Liver (tissue), 9 donors: ENCODE measurements around the gene TLCD3A. TPM values are rescaled to one million over a fixed set of nuclear protein-coding genes. Genes with fewer than 3 reads are reported as not detected.
A peak's percentile ranks its signal among the peaks of the same experiment; 100 is the strongest.

ENCODE experiments used
- DNase-seq: peaks from one replicate; pipeline ENCODE4 v3.0.0-alpha.2; 2017; ENCODE audit warnings: low spot score
- H3K27ac ChIP-seq, 2 donors: one replicate each; pipeline ENCODE4 v1.7.0; 2013; ENCODE audit warnings: inconsistent platforms in 2 of 2, low read length in 2 of 2, control low read depth in 1 of 2, low read depth in 1 of 2, mild to moderate bottlenecking in 1 of 2
- H3K27me3 ChIP-seq, 4 donors: one replicate each; pipeline versions ENCODE4 v1.6.1 to v1.7.0; 2013; ENCODE audit warnings: low read length in 3 of 4, inconsistent platforms in 1 of 4, mild to moderate bottlenecking in 1 of 4, moderate library complexity in 1 of 4; ENCODE audit not compliant: control insufficient read depth in 4 of 4, insufficient read depth in 4 of 4
- H3K36me3 ChIP-seq, 4 donors: one replicate each; pipeline versions ENCODE4 v1.6.1 to v1.7.0; 2013; ENCODE audit warnings: low read length in 3 of 4, mild to moderate bottlenecking in 3 of 4, low read depth in 1 of 4, moderate library complexity in 1 of 4; ENCODE audit not compliant: control insufficient read depth in 4 of 4, insufficient read depth in 3 of 4
- H3K4me1 ChIP-seq, 4 donors: one replicate each; pipeline versions ENCODE4 v1.6.1 to v1.7.0; 2013; ENCODE audit warnings: low read length in 3 of 4, mild to moderate bottlenecking in 3 of 4, moderate library complexity in 1 of 4; ENCODE audit not compliant: control insufficient read depth in 4 of 4, insufficient read depth in 4 of 4
- H3K4me3 ChIP-seq, 3 donors: one replicate each; pipeline versions ENCODE4 v1.6.1 to v1.7.0; 2013; ENCODE audit warnings: low read length in 3 of 3, control low read depth in 1 of 3, low read depth in 1 of 3, mild to moderate bottlenecking in 1 of 3
- H3K9ac ChIP-seq, 2 donors: one replicate each; pipeline ENCODE4 v1.7.0; 2013; ENCODE audit warnings: low read length in 2 of 2, mild to moderate bottlenecking in 2 of 2, moderate library complexity in 2 of 2, control low read depth in 1 of 2, low read depth in 1 of 2
- H3K9me3 ChIP-seq, 4 donors: one replicate each; pipeline versions ENCODE4 v1.6.1 to v1.7.0; 2013; ENCODE audit warnings: low read length in 3 of 4; ENCODE audit not compliant: control insufficient read depth in 4 of 4
- EGR1 ChIP-seq, 2 donors: IDR thresholded peaks; 2 replicates each; pipeline ENCODE4 v1.6.1; 2016 to 2018; ENCODE audit warnings: antibody characterized with exemption in 2 of 2, low read depth in 2 of 2
- FOXA1 ChIP-seq: IDR thresholded peaks from 2 replicates; pipeline ENCODE4 v1.6.1; 2016; ENCODE audit warnings: antibody characterized with exemption
- FOXA2 ChIP-seq: IDR thresholded peaks from 2 replicates; pipeline ENCODE4 v1.6.1; 2016; ENCODE audit warnings: antibody characterized with exemption
- GABPA ChIP-seq, 2 donors: IDR thresholded peaks in 1 of 2; conservative IDR thresholded peaks in 1 of 2; 2 replicates each; pipeline ENCODE4 v1.6.1; 2016; ENCODE audit warnings: antibody characterized with exemption in 2 of 2, mild to moderate bottlenecking in 1 of 2, moderate library complexity in 1 of 2
- HNF4A ChIP-seq, 2 donors: conservative IDR thresholded peaks; 2 replicates each; pipeline ENCODE4 v1.6.1; 2016; ENCODE audit warnings: antibody characterized with exemption in 2 of 2, mild to moderate bottlenecking in 2 of 2
- HNF4G ChIP-seq: IDR thresholded peaks from 2 replicates; pipeline ENCODE4 v1.6.1; 2016; ENCODE audit warnings: antibody characterized with exemption
- JUND ChIP-seq, 2 donors: IDR thresholded peaks; 2 replicates each; pipeline ENCODE4 v1.6.1; 2016; ENCODE audit warnings: antibody characterized with exemption in 2 of 2
- NR2F2 ChIP-seq: IDR thresholded peaks from 2 replicates; pipeline ENCODE4 v1.6.1; 2016; ENCODE audit warnings: antibody characterized with exemption
- RAD21 ChIP-seq, 2 donors: IDR thresholded peaks; 2 replicates each; pipeline ENCODE4 v1.6.1; 2016; ENCODE audit warnings: antibody characterized with exemption in 2 of 2, mild to moderate bottlenecking in 2 of 2
- RXRA ChIP-seq, 2 donors: IDR thresholded peaks; 2 replicates each; pipeline ENCODE4 v1.6.1; 2017 to 2018; ENCODE audit warnings: antibody characterized with exemption in 2 of 2, mild to moderate bottlenecking in 1 of 2
- SP1 ChIP-seq: IDR thresholded peaks from 2 replicates; pipeline ENCODE4 v1.6.1; 2018; ENCODE audit warnings: antibody characterized with exemption, mild to moderate bottlenecking
- TAF1 ChIP-seq: conservative IDR thresholded peaks from 2 replicates; pipeline ENCODE4 v1.6.1; 2016; ENCODE audit warnings: antibody characterized with exemption, mild to moderate bottlenecking
- YY1 ChIP-seq: IDR thresholded peaks from 2 replicates; pipeline ENCODE4 v1.6.1; 2016; ENCODE audit warnings: antibody characterized with exemption, mild to moderate bottlenecking
- WGBS: extraction: QIAGEN DNeasy Blood & Tissue Kit; methylation state at CpG from one replicate; pipeline ENCODE4 v1.1.7; 2013; 5-methylcytosine and 5-hydroxymethylcytosine counted together
- polyA plus RNA-seq, 2 donors: library from polyadenylated mRNA; stranded (reverse) in 1 of 2; unstranded in 1 of 2; fragments of 200-250 nt in 1 of 2; fragments of >200 nt in 1 of 2; fragmentation: Nextera tagmentation in 1 of 2; extraction: Ambion mirVana in 1 of 2; gene quantifications; one replicate each; pipeline versions ENCODE4 v1.2.1 to v1.2.3, GENCODE V29; 2013 to 2015
- total RNA-seq, 2 donors: library from RNA; depleted of rRNA; stranded (reverse); fragments of >200 nt; gene quantifications; one replicate each; pipeline ENCODE4 v1.2.3, GENCODE V29; 2014
- TF ChIP-seq, protein P1 (sequence below): IDR thresholded peaks from 2 replicates; pipeline ENCODE4 v1.6.1; 2016; ENCODE audit warnings: antibody characterized with exemption
- TF ChIP-seq, protein P2 (sequence below): IDR thresholded peaks from 2 replicates; pipeline ENCODE4 v1.6.1; 2016; ENCODE audit warnings: antibody characterized with exemption
- TF ChIP-seq, protein P3 (sequence below): IDR thresholded peaks from 2 replicates; pipeline ENCODE4 v1.6.1; 2016; ENCODE audit warnings: antibody characterized with exemption
- TF ChIP-seq, protein P4 (sequence below): IDR thresholded peaks from 2 replicates; pipeline ENCODE4 v1.6.1; 2016; ENCODE audit warnings: antibody characterized with exemption, mild to moderate bottlenecking
- TF ChIP-seq, protein P5 (sequence below): fragments of 150-350 bp; IDR thresholded peaks from 2 replicates; pipeline ENCODE4 v1.5.1; 2017; ENCODE audit warnings: improper control_type of control experiment, low read depth, low read length; ENCODE audit not compliant: missing input control
- donor health status: healthy.
- donor health status: healthy.
- donor health status: healthy.
- donor health status: healthy.
- donor health status: healthy.

The TLCD3A gene
- total and polyA plus RNA-seq, 4 donors: 0.57 to 2.3 (median 1.5) TPM

DNA sequence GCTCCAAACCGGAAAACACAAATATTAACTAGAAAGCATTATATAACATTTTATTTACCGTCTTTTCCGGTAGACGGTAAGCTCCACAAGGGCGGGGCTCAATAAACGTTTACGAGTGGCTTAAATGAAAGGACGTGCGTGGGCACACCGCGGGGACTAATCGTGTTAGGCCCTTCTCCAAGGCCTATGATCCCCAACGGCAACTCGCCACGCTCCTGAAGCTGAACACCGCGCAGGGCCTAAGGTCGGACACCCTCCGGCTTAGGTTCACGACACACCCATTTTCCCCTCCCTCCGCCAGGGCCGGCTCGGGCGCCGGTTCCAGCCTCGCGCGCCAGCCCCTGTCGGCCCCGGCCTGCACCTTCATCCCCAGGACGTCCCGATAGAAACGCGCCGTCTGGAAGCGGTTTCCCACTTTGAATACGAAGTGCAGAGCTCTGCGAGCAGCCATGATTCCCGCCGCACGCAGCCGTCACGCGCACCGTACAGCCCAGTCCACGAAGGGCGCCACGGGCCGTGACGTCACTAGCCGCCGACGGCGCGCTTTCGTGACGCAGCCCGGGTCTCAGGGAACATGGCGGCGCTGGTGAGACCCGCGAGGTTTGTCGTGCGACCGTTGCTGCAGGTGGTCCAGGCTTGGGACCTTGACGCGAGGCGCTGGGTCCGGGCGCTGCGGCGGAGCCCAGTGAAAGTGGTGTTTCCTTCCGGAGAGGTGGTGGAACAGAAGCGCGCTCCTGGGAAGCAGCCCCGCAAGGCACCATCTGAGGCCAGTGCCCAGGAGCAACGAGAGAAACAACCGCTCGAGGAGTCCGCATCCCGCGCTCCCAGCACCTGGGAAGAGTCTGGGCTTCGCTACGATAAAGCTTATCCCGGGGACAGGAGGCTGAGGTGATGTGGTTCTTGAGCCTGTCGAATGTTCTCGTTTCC is 49.7 kb downstream of the TLCD3A start, which contains the start of the genes GLOD4 and MRM3:
GLOD4 (minus strand) TSS at position 476 of the 927 bp plus-strand sequence; CDS start at position 451, 25 bp downstream.
MRM3 (plus strand) TSS at position 549 of the 927 bp plus-strand sequence; CDS start at position 575, 26 bp downstream.
- no peaks in the 10 kb centered on the region for H3K9me3 ChIP-seq
- H3K9ac ChIP-seq: peak within 1 kb of the TSS; percentile 88 to 100
- TF ChIP-seq RXRA (IDR thresholded peaks at IDR 0.05) (peak in 1 of 2 donors; percentile 34), SP1 (peak; percentile 32), JUND (IDR thresholded peaks at IDR 0.05) (no peak), HNF4A (conservative IDR thresholded peaks at IDR 0.05) (peak in 1 of 2 donors; percentile 47), HNF4G (no peak), RAD21 (IDR thresholded peaks at IDR 0.05) (no peak), FOXA2 (no peak), YY1 (peak; percentile 99), EGR1 (IDR thresholded peaks at IDR 0.05; ENCODE audit: low read depth in 2 of 2) (no peak), TAF1 (no peak), FOXA1 (peak; percentile 10), GABPA (IDR thresholded peaks at IDR 0.05 in 1 of 2, conservative IDR thresholded peaks at IDR 0.05 in 1 of 2) (peak in 1 of 2 donors; percentile 69), NR2F2 (no peak)
- TF ChIP-seq, protein P1, sequence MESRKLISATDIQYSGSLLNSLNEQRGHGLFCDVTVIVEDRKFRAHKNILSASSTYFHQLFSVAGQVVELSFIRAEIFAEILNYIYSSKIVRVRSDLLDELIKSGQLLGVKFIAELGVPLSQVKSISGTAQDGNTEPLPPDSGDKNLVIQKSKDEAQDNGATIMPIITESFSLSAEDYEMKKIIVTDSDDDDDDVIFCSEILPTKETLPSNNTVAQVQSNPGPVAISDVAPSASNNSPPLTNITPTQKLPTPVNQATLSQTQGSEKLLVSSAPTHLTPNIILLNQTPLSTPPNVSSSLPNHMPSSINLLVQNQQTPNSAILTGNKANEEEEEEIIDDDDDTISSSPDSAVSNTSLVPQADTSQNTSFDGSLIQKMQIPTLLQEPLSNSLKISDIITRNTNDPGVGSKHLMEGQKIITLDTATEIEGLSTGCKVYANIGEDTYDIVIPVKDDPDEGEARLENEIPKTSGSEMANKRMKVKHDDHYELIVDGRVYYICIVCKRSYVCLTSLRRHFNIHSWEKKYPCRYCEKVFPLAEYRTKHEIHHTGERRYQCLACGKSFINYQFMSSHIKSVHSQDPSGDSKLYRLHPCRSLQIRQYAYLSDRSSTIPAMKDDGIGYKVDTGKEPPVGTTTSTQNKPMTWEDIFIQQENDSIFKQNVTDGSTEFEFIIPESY: no peak
- TF ChIP-seq, protein P2, sequence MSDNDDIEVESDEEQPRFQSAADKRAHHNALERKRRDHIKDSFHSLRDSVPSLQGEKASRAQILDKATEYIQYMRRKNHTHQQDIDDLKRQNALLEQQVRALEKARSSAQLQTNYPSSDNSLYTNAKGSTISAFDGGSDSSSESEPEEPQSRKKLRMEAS: peak; percentile 67
- TF ChIP-seq, protein P3, sequence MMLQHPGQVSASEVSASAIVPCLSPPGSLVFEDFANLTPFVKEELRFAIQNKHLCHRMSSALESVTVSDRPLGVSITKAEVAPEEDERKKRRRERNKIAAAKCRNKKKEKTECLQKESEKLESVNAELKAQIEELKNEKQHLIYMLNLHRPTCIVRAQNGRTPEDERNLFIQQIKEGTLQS: no peak
- TF ChIP-seq, protein P4, sequence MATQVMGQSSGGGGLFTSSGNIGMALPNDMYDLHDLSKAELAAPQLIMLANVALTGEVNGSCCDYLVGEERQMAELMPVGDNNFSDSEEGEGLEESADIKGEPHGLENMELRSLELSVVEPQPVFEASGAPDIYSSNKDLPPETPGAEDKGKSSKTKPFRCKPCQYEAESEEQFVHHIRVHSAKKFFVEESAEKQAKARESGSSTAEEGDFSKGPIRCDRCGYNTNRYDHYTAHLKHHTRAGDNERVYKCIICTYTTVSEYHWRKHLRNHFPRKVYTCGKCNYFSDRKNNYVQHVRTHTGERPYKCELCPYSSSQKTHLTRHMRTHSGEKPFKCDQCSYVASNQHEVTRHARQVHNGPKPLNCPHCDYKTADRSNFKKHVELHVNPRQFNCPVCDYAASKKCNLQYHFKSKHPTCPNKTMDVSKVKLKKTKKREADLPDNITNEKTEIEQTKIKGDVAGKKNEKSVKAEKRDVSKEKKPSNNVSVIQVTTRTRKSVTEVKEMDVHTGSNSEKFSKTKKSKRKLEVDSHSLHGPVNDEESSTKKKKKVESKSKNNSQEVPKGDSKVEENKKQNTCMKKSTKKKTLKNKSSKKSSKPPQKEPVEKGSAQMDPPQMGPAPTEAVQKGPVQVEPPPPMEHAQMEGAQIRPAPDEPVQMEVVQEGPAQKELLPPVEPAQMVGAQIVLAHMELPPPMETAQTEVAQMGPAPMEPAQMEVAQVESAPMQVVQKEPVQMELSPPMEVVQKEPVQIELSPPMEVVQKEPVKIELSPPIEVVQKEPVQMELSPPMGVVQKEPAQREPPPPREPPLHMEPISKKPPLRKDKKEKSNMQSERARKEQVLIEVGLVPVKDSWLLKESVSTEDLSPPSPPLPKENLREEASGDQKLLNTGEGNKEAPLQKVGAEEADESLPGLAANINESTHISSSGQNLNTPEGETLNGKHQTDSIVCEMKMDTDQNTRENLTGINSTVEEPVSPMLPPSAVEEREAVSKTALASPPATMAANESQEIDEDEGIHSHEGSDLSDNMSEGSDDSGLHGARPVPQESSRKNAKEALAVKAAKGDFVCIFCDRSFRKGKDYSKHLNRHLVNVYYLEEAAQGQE: no peak
- TF ChIP-seq, protein P5, sequence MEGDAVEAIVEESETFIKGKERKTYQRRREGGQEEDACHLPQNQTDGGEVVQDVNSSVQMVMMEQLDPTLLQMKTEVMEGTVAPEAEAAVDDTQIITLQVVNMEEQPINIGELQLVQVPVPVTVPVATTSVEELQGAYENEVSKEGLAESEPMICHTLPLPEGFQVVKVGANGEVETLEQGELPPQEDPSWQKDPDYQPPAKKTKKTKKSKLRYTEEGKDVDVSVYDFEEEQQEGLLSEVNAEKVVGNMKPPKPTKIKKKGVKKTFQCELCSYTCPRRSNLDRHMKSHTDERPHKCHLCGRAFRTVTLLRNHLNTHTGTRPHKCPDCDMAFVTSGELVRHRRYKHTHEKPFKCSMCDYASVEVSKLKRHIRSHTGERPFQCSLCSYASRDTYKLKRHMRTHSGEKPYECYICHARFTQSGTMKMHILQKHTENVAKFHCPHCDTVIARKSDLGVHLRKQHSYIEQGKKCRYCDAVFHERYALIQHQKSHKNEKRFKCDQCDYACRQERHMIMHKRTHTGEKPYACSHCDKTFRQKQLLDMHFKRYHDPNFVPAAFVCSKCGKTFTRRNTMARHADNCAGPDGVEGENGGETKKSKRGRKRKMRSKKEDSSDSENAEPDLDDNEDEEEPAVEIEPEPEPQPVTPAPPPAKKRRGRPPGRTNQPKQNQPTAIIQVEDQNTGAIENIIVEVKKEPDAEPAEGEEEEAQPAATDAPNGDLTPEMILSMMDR: no peak
- WGBS: under 1% methylated on average over 87 of the region's 87 CpGs
- no peaks in the 10 kb centered on the region for H3K27me3 ChIP-seq
- DNase-seq: peak; percentile 96
- peak within 1 kb of the TSS; percentile 93 to 100 (median 98) for H3K4me3 ChIP-seq
- peak within 1 kb of the TSS; percentile 87 to 95 for H3K27ac ChIP-seq
- peaks cover 9 to 30% (median 22%) of the 10 kb centered on the region in 4 donors for H3K4me1 ChIP-seq
- peaks cover 3 to 15% (median 11%) of the 10 kb centered on the region in 4 donors for H3K36me3 ChIP-seq
